Glomerular endothelial cell (primary cell): ENCODE measurements around the gene TMEM139. TPM values are rescaled to one million over a fixed set of nuclear protein-coding genes. Genes with fewer than 3 reads are reported as not detected.

Experiments
- DNase-seq: peaks from one replicate; pipeline ENCODE4 v3.0.0-alpha.2; 2011; ENCODE audit warnings: low read depth, low spot score; ENCODE audit errors: extremely low read depth
- total RNA-seq: library from RNA; depleted of rRNA; stranded (reverse); fragments of >200 nt; gene quantifications from 2 replicates; pipeline ENCODE4 v1.2.3, GENCODE V29; 2015

Gene TMEM139
- total RNA-seq, 1 donor from 2014 or later = 0.82 TPM

DNA sequence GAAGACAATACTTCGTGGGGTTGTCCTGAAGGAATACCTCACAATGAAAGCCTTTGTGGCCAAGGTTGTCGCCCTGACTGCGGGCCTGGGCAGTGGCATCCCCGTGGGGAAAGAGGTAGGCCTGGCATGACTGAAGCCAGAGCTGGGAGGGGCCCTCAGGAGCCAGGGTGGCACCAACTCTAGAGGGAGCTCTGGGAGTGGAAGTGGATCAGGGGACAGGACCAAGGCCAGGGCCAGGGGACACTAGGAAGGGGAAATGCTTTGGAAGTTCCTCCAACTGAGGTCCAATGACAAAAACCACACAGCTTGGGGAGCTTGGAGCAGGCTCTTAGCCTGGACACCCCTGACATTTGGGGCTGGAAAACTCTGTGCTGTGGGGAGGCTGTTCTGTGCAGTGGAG is 37.0 kb downstream of the TMEM139 start:
- no peak for DNase-seq

GRCh38 chr7:143322760-143323633 is 38.2 kb downstream of the TMEM139 start:
- DNase-seq = no peak

GRCh38 chr7:143323653-143324052 is 38.9 kb downstream of the TMEM139 start:
- no peak for DNase-seq

GRCh38 chr7:143325240-143325639 is 40.5 kb downstream of the TMEM139 start:
- no peak for DNase-seq

- no peak for DNase-seq
Measured at GRCh38 chr7:143327903-143328302, 43.1 kb downstream of the TMEM139 start.

GRCh38 chr7:143329471-143330170 is 44.9 kb downstream of the TMEM139 start:
- no peak for DNase-seq

GRCh38 chr7:143331179-143331801 is 46.5 kb downstream of the TMEM139 start:
- no peak for DNase-seq

DNA sequence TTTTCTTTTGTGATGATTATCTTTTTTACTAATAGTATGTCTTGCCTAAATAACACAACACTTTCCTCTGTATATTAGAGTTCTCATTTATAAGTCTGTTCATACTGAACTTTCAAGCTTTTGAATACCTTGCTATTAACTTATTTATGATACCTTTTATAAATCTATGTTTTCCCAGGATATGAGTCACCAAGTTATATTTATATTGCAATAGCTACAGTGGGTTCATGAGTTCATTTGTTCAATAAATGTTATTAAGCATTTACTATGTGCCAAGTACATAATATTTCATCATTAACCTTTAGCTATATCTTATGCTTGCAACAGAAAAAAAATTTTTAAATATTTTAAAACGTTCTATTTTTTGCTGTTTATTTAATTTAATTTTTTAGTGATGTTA is 49.5 kb downstream of the TMEM139 start:
- no peak for DNase-seq

GRCh38 chr7:143337216-143337615 is 52.5 kb downstream of the TMEM139 start:
- DNase-seq = no peak

Other genes starting within 250 kb of the TMEM139 start
- gene OR6V1, start 232.6 kb upstream of the TMEM139 start, total RNA-seq = not detected in 2 replicates
- gene PIP, start 152.9 kb upstream of the TMEM139 start, total RNA-seq = not detected in 2 replicates
- not detected in 2 replicates for gene TAS2R39, start 101.5 kb upstream of the TMEM139 start, total RNA-seq
- gene TAS2R40, start 62.9 kb upstream of the TMEM139 start, total RNA-seq = not detected in 2 replicates
- 141 and 171 TPM in 2 replicates for gene GSTK1, start 21.5 kb upstream of the TMEM139 start, total RNA-seq
- 12.4 and 19.7 TPM in 2 replicates for gene CASP2, start 3.4 kb downstream of the TMEM139 start, total RNA-seq
- gene CLCN1, start 31.2 kb downstream of the TMEM139 start, total RNA-seq = not detected in 2 replicates
- gene FAM131B, start 77.8 kb downstream of the TMEM139 start, total RNA-seq = 0.53 and 1.6 TPM in 2 replicates
- 270 and 344 TPM in 2 replicates for gene ZYX, start 96.4 kb downstream of the TMEM139 start, total RNA-seq
- gene EPHA1, start 123.9 kb downstream of the TMEM139 start, total RNA-seq = not detected in 2 replicates
- gene TAS2R60, start 158.5 kb downstream of the TMEM139 start, total RNA-seq = not detected in 2 replicates
- not detected in 2 replicates for gene TAS2R41, start 192.9 kb downstream of the TMEM139 start, total RNA-seq